ENCODE data around the gene VSTM5. TPM values are rescaled to one million over a fixed set of nuclear protein-coding genes. Genes with fewer than 3 reads are reported as not detected.

The VSTM5 gene
- total RNA-seq, 1 experiment from 2014 or later: 0.35 TPM

DNA sequence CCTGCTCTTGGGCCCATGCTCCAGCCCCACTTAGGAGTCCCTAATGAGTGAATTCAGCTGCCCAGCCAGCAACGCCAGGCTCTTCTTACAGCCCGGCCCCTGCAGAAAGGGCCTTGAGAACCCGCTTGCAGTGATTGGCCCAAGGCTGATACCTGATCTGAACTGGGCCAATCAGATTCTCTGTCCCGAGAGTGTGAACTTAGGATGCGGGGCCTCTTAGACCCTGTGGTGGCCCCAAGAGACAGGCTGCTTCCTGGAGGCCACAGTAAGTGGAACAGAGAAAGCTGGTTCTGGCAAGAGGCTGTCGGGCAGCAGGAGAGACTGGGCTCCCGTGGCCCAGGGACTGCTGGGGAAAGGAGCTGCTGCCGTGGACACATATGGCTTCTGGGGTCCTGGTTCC is 11.5 kb downstream of the VSTM5 start:
- TF ChIP-seq FOXK1 (CRISPR knock-in tag; IDR thresholded peaks at IDR 0.05) (no peak), NFYB (CRISPR knock-in tag; conservative IDR thresholded peaks at IDR 0.05; ENCODE audit: low read depth) (peak; percentile 71)
- H3K36me3 Mint-ChIP-seq: no peaks in the 10 kb centered on the region
- no peaks in the 10 kb centered on the region; the same call in 1 of the 2 replicates for H3K4me1 Mint-ChIP-seq
- ChIA-PET CTCF (no interaction called here), POLR2A (interaction anchor here (0.6 kb wide), 1 partner anchor 1229 kb away, joined by 6 read pairs; no protein-coding TSS in a partner anchor)
- DNase-seq (ENCODE audit: low spot score) (no peak), ATAC-seq (peak; percentile 76)
- no peak overlapping the region for H3K27ac Mint-ChIP-seq
- no peak overlapping the region for H3K4me3 Mint-ChIP-seq
- H3K9me3 Mint-ChIP-seq: no peaks in the 10 kb centered on the region
- no peaks in the 10 kb centered on the region for H3K27me3 Mint-ChIP-seq (ENCODE audit: low read depth)

DNA sequence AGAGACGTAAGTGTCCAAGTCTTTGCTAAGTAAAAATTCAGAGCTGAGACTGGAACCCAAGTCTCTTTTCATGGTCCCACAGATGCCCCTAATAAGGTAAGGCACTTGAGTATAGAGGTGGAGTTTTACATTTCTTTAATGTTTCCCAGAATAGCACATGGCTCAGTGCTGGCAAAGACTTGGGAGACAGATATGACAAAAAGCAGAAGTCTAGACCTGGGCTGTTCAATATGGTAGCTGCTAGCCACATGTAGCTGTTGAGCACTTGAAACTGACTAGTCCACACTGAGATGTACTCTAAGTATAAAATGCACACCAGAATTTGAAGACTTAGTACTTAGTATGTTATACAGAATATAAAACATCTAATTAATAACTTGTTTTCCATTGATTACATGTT is 17.6 kb downstream of the VSTM5 start:
- Mint-ChIP-seq H3K4me1 (no peaks in the 10 kb centered on the region; the same call in 1 of the 2 replicates), H3K4me3 (no peak overlapping the region), H3K9me3 (no peaks in the 10 kb centered on the region), H3K27ac (no peak overlapping the region), H3K27me3 (ENCODE audit: low read depth) (no peaks in the 10 kb centered on the region), H3K36me3 (no peaks in the 10 kb centered on the region)
- DNase-seq (ENCODE audit: low spot score): no peak
- TF ChIP-seq, protein P1, sequence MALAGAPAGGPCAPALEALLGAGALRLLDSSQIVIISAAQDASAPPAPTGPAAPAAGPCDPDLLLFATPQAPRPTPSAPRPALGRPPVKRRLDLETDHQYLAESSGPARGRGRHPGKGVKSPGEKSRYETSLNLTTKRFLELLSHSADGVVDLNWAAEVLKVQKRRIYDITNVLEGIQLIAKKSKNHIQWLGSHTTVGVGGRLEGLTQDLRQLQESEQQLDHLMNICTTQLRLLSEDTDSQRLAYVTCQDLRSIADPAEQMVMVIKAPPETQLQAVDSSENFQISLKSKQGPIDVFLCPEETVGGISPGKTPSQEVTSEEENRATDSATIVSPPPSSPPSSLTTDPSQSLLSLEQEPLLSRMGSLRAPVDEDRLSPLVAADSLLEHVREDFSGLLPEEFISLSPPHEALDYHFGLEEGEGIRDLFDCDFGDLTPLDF (CRISPR knock-in tag; IDR thresholded peaks at IDR 0.05): no peak
- TF ChIP-seq, protein P2, sequence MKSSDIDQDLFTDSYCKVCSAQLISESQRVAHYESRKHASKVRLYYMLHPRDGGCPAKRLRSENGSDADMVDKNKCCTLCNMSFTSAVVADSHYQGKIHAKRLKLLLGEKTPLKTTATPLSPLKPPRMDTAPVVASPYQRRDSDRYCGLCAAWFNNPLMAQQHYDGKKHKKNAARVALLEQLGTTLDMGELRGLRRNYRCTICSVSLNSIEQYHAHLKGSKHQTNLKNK (CRISPR knock-in tag; IDR thresholded peaks at IDR 0.05): no peak
- TF ChIP-seq CBFB (CRISPR knock-in tag; IDR thresholded peaks at IDR 0.05; ENCODE audit: low read depth): no peak
- POLR2A ChIA-PET: no interaction called here
- CTCF ChIA-PET: no interaction called here
- ATAC-seq: no peak

DNA sequence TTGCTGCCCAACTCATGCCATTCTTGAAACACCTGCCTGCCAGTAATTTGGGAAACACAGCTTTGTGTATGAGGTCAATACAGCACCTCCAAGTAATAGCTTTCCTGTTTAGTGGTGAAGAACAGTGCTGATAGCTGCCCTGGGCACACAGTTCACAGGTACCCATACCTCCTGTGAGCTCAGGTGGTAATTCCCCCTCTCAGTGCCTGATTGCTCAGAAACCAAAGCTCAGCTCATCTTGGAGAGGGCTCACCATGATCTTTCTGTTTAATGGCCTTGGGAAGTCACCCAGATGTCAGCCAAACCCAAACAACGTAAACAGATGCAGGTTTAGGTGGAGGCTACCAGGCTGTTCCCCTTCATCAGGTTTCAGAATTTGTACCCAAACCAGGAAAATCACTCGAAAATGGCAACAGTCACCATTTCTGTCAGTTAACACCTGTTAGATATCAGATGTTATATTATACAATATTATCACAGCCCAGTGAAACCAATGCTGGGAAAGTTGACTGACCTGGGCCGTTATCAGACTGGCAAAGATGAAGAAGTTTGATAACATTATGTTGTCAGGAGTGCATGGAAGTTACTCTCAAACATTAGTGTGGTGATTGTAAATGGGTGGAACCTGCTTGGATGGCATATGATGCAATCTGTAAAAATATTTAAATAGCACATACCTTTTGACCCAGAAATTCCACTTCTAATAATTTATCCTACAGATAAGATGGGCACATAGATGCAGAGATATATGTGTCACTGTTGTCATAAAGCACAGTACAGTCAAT is 18.9 kb downstream of the VSTM5 start:
- H3K9me3 Mint-ChIP-seq: no peaks in the 10 kb centered on the region
- no peak for ATAC-seq
- CTCF ChIA-PET: no interaction called here
- no peaks in the 10 kb centered on the region for H3K36me3 Mint-ChIP-seq
- POLR2A ChIA-PET: no interaction called here
- H3K27me3 Mint-ChIP-seq (ENCODE audit: low read depth): no peaks in the 10 kb centered on the region
- no peaks in the 10 kb centered on the region; the same call in 1 of the 2 replicates for H3K4me1 Mint-ChIP-seq
- H3K4me3 Mint-ChIP-seq: no peak overlapping the region
- TF ChIP-seq, protein P3, sequence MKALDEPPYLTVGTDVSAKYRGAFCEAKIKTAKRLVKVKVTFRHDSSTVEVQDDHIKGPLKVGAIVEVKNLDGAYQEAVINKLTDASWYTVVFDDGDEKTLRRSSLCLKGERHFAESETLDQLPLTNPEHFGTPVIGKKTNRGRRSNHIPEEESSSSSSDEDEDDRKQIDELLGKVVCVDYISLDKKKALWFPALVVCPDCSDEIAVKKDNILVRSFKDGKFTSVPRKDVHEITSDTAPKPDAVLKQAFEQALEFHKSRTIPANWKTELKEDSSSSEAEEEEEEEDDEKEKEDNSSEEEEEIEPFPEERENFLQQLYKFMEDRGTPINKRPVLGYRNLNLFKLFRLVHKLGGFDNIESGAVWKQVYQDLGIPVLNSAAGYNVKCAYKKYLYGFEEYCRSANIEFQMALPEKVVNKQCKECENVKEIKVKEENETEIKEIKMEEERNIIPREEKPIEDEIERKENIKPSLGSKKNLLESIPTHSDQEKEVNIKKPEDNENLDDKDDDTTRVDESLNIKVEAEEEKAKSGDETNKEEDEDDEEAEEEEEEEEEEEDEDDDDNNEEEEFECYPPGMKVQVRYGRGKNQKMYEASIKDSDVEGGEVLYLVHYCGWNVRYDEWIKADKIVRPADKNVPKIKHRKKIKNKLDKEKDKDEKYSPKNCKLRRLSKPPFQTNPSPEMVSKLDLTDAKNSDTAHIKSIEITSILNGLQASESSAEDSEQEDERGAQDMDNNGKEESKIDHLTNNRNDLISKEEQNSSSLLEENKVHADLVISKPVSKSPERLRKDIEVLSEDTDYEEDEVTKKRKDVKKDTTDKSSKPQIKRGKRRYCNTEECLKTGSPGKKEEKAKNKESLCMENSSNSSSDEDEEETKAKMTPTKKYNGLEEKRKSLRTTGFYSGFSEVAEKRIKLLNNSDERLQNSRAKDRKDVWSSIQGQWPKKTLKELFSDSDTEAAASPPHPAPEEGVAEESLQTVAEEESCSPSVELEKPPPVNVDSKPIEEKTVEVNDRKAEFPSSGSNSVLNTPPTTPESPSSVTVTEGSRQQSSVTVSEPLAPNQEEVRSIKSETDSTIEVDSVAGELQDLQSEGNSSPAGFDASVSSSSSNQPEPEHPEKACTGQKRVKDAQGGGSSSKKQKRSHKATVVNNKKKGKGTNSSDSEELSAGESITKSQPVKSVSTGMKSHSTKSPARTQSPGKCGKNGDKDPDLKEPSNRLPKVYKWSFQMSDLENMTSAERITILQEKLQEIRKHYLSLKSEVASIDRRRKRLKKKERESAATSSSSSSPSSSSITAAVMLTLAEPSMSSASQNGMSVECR (CRISPR knock-in tag; IDR thresholded peaks at IDR 0.05; ENCODE audit: borderline replicate concordance): no peak
- TF ChIP-seq ZNF317 (CRISPR knock-in tag; IDR thresholded peaks at IDR 0.05; ENCODE audit: borderline replicate concordance, low read depth) (no peak), SOX15 (CRISPR knock-in tag; IDR thresholded peaks at IDR 0.05) (no peak), ZNF138 (CRISPR knock-in tag; conservative IDR thresholded peaks at IDR 0.05) (no peak), GABPB1 (CRISPR knock-in tag; IDR thresholded peaks at IDR 0.05) (no peak), NR1H2 (CRISPR knock-in tag; IDR thresholded peaks at IDR 0.05) (no peak)
- TF ChIP-seq, protein P4, sequence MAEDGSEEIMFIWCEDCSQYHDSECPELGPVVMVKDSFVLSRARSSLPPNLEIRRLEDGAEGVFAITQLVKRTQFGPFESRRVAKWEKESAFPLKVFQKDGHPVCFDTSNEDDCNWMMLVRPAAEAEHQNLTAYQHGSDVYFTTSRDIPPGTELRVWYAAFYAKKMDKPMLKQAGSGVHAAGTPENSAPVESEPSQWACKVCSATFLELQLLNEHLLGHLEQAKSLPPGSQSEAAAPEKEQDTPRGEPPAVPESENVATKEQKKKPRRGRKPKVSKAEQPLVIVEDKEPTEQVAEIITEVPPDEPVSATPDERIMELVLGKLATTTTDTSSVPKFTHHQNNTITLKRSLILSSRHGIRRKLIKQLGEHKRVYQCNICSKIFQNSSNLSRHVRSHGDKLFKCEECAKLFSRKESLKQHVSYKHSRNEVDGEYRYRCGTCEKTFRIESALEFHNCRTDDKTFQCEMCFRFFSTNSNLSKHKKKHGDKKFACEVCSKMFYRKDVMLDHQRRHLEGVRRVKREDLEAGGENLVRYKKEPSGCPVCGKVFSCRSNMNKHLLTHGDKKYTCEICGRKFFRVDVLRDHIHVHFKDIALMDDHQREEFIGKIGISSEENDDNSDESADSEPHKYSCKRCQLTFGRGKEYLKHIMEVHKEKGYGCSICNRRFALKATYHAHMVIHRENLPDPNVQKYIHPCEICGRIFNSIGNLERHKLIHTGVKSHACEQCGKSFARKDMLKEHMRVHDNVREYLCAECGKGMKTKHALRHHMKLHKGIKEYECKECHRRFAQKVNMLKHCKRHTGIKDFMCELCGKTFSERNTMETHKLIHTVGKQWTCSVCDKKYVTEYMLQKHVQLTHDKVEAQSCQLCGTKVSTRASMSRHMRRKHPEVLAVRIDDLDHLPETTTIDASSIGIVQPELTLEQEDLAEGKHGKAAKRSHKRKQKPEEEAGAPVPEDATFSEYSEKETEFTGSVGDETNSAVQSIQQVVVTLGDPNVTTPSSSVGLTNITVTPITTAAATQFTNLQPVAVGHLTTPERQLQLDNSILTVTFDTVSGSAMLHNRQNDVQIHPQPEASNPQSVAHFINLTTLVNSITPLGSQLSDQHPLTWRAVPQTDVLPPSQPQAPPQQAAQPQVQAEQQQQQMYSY (CRISPR knock-in tag; IDR thresholded peaks at IDR 0.05): no peak
- TF ChIP-seq, protein P5, sequence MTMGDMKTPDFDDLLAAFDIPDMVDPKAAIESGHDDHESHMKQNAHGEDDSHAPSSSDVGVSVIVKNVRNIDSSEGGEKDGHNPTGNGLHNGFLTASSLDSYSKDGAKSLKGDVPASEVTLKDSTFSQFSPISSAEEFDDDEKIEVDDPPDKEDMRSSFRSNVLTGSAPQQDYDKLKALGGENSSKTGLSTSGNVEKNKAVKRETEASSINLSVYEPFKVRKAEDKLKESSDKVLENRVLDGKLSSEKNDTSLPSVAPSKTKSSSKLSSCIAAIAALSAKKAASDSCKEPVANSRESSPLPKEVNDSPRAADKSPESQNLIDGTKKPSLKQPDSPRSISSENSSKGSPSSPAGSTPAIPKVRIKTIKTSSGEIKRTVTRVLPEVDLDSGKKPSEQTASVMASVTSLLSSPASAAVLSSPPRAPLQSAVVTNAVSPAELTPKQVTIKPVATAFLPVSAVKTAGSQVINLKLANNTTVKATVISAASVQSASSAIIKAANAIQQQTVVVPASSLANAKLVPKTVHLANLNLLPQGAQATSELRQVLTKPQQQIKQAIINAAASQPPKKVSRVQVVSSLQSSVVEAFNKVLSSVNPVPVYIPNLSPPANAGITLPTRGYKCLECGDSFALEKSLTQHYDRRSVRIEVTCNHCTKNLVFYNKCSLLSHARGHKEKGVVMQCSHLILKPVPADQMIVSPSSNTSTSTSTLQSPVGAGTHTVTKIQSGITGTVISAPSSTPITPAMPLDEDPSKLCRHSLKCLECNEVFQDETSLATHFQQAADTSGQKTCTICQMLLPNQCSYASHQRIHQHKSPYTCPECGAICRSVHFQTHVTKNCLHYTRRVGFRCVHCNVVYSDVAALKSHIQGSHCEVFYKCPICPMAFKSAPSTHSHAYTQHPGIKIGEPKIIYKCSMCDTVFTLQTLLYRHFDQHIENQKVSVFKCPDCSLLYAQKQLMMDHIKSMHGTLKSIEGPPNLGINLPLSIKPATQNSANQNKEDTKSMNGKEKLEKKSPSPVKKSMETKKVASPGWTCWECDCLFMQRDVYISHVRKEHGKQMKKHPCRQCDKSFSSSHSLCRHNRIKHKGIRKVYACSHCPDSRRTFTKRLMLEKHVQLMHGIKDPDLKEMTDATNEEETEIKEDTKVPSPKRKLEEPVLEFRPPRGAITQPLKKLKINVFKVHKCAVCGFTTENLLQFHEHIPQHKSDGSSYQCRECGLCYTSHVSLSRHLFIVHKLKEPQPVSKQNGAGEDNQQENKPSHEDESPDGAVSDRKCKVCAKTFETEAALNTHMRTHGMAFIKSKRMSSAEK (CRISPR knock-in tag; IDR thresholded peaks at IDR 0.05; ENCODE audit: borderline replicate concordance): no peak
- TF ChIP-seq, protein P6, sequence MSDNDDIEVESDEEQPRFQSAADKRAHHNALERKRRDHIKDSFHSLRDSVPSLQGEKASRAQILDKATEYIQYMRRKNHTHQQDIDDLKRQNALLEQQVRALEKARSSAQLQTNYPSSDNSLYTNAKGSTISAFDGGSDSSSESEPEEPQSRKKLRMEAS (CRISPR knock-in tag; IDR thresholded peaks at IDR 0.05): no peak
- DNase-seq (ENCODE audit: low spot score): no peak
- no peak overlapping the region for H3K27ac Mint-ChIP-seq

Data from WTC11 (cell line).